Ovary (tissue), 9 donors: ENCODE results near the gene UNC5C. TPM values are rescaled to one million over a fixed set of nuclear protein-coding genes. Genes with fewer than 3 reads are reported as not detected.

Source experiments
- DNase-seq, 5 donors: peaks; one replicate each; pipeline ENCODE4 v3.0.0-alpha.2; 2019 to 2020
- H3K27ac ChIP-seq, 2 donors: fragments of 200-600 bp; one replicate each; pipeline versions ENCODE4 v1.5.1 to v1.8.0; 2019 to 2022
- H3K27me3 ChIP-seq: fragments of 200-600 bp; one replicate; pipeline ENCODE4 v1.8.0; 2022
- H3K36me3 ChIP-seq: fragments of 200-600 bp; sonication (generic); one replicate; pipeline ENCODE4 v1.5.1; 2019
- H3K4me1 ChIP-seq: one replicate; pipeline ENCODE4 v1.8.1; 2013; ENCODE audit warnings: mild to moderate bottlenecking, moderate library complexity; ENCODE audit not compliant: insufficient read depth
- H3K4me3 ChIP-seq: fragments of 200-600 bp; sonication (generic); one replicate; pipeline ENCODE4 v1.5.1; 2017
- H3K9me3 ChIP-seq, 2 donors: fragments of 200-600 bp in 1 of 2; sonication (generic) in 1 of 2; one replicate each; pipeline versions ENCODE4 v1.5.1 to v1.8.1; 2013 to 2019; ENCODE audit warnings: mild to moderate bottlenecking in 1 of 2, moderate library complexity in 1 of 2
- CTCF ChIP-seq, 3 donors: fragments of 450-650 bp in 2 of 3; fragments of 200-600 bp in 1 of 3; IDR thresholded peaks; one replicate each; pipeline versions ENCODE4 v1.5.1 to v1.8.0; 2016 to 2022; ENCODE audit warnings: antibody characterized with exemption in 3 of 3, mild to moderate bottlenecking in 1 of 3
- EP300 ChIP-seq: sonication (generic); formaldehyde crosslinking; IDR thresholded peaks from one replicate; pipeline ENCODE4 v1.6.1; 2017; ENCODE audit warnings: antibody characterized with exemption
- POLR2A ChIP-seq: fragments of 450-650 bp; IDR thresholded peaks from one replicate; pipeline ENCODE4 v1.6.1; 2017; ENCODE audit warnings: antibody characterized with exemption, mild to moderate bottlenecking, moderate library complexity
- WGBS, 3 donors: extraction: QIAGEN DNeasy Blood & Tissue Kit in 1 of 3; methylation state at CpG; one replicate each; pipeline versions ENCODE4 v1.1.5 to v1.1.7; 2013 to 2017; 5-methylcytosine and 5-hydroxymethylcytosine counted together
- intact Hi-C, 4 donors: fragments of 100-400 bp; cut with DNase I; formaldehyde crosslinking; loops; one replicate each; pipeline versions ENCODE4 v1.11.0 to v1.15.1; 2022 to 2023
- polyA plus RNA-seq, 2 donors: library from polyadenylated mRNA; stranded (reverse); fragments of 200-250 nt in 1 of 2; fragments of 350-450 nt in 1 of 2; fragmentation: Illumina TruSeq in 1 of 2; extraction: RNeasy Lipid Tissue Mini Kit (QIAGEN cat#74804) in 1 of 2; gene quantifications; one replicate each; pipeline ENCODE4 v1.2.3, GENCODE V29; 2013 to 2014
- total RNA-seq, 7 donors: library from RNA; depleted of rRNA in 2 of 7; stranded (reverse); fragments of >200 nt in 2 of 7; fragmentation: NEBNext Ultra II Directional in 3 of 7; extraction: Animal tissue kit (Norgen Biotek cat#: 25700) in 3 of 7; gene quantifications; one replicate each; pipeline versions ENCODE4 v1.1.0 to v1.2.4, GENCODE V29; 2016 to 2023
- donor health status: DM: no; HTN: no; CAD: no; lungs with moderate emphysema.
- donor health status: DM: no; HTN: no; CAD: no.
- donor health status: Bipolar disorder and iron deficiency.
- donor health status: DM: yes; HTN: yes; CAD: no.
- donor health status: DM: no; HTN: no; CAD: no.
- donor health status: DM: yes; HTN: yes; CAD: no.

Gene UNC5C
- total and polyA plus RNA-seq, 9 donors, result 1.8 to 9.4 (median 3.9) TPM

GRCh38 chr4:95225849-95226248 lies 322.9 kb downstream of the UNC5C start:
- peaks cover 3% of the 10 kb centered on the region for H3K4me1 ChIP-seq
- WGBS, 3 donors, result 23 to 48% (median 47%) methylated on average over 6 of the region's 6 CpGs
- no peaks in the 10 kb centered on the region for H3K36me3 ChIP-seq
- no peak for DNase-seq
- TF ChIP-seq CTCF (IDR thresholded peaks at IDR 0.05), result no peak
- no peak for TF ChIP-seq POLR2A
- no peak for TF ChIP-seq EP300
- no peak overlapping the region for H3K4me3 ChIP-seq
- no peaks in the 10 kb centered on the region for H3K9me3 ChIP-seq
- intact Hi-C loops, result no loop called here
- H3K27me3 ChIP-seq, result no peaks in the 10 kb centered on the region
- H3K27ac ChIP-seq, result no peak overlapping the region

- H3K9me3 ChIP-seq, result no peaks in the 10 kb centered on the region
- no peak overlapping the region for H3K27ac ChIP-seq
- intact Hi-C loops, result no loop called here
- no peaks in the 10 kb centered on the region for H3K27me3 ChIP-seq
- H3K36me3 ChIP-seq, result no peaks in the 10 kb centered on the region
- no peak for DNase-seq
- 90 to 93% (median 92%) methylated on average over 3 of the region's 3 CpGs for WGBS, 3 donors
- peaks cover 3% of the 10 kb centered on the region for H3K4me1 ChIP-seq
- H3K4me3 ChIP-seq, result no peak overlapping the region
- TF ChIP-seq EP300 (no peak), POLR2A (no peak), CTCF (IDR thresholded peaks at IDR 0.05) (no peak)
These were observed 324.4 kb downstream of the UNC5C start for GRCh38 chr4:95224402-95224801.

- no peak for DNase-seq
- Histone ChIP-seq H3K9me3 (no peaks in the 10 kb centered on the region), H3K27ac (no peak overlapping the region), H3K36me3 (no peaks in the 10 kb centered on the region), H3K4me3 (no peak overlapping the region), H3K4me1 (no peaks in the 10 kb centered on the region), H3K27me3 (no peaks in the 10 kb centered on the region)
- 86 to 88% (median 87%) methylated on average over 1 of the region's 1 CpG for WGBS, 3 donors
- intact Hi-C loops, result no loop called here
- TF ChIP-seq EP300 (no peak), POLR2A (no peak), CTCF (IDR thresholded peaks at IDR 0.05) (no peak)
These were observed 328.3 kb downstream of the UNC5C start for GRCh38 chr4:95220205-95221175.

GRCh38 chr4:95219109-95219508 lies 329.7 kb downstream of the UNC5C start:
- Histone ChIP-seq H3K4me1 (no peaks in the 10 kb centered on the region), H3K36me3 (no peaks in the 10 kb centered on the region), H3K27me3 (no peaks in the 10 kb centered on the region), H3K9me3 (no peaks in the 10 kb centered on the region), H3K27ac (no peak overlapping the region), H3K4me3 (no peak overlapping the region)
- DNase-seq, result no peak
- no peak for TF ChIP-seq CTCF (IDR thresholded peaks at IDR 0.05)
- TF ChIP-seq EP300, result no peak
- no peak for TF ChIP-seq POLR2A
- intact Hi-C loops, result no loop called here
- 85 to 95% (median 90%) methylated on average over 5 of the region's 5 CpGs for WGBS, 3 donors
